ENCODE data around the gene PER2. TPM values are rescaled to one million over a fixed set of nuclear protein-coding genes. Genes with fewer than 3 reads are reported as not detected.

Gene PER2
- total and polyA plus RNA-seq, 9 of the 15 experiments (the other 6 are each of a cell fraction or from before 2014, with no cell fraction given), result 1.1 to 10.3 (median 2.9) TPM

GRCh38 chr2:238238766-238239542 is 49.5 kb downstream of the PER2 start (continued):
- TF ChIP-seq CEBPG (CRISPR knock-in tag; IDR thresholded peaks at IDR 0.05) (peak; percentile 56), CEBPG (tag; conservative IDR thresholded peaks at IDR 0.05 in 1 of 2, IDR thresholded peaks at IDR 0.05 in 1 of 2) (no peak), SMAD1 (IDR thresholded peaks at IDR 0.05; ENCODE audit: low read depth, low read length, partially characterized antibody) (no peak), ERF (CRISPR knock-in tag; IDR thresholded peaks at IDR 0.05) (no peak), GATA2 (CRISPR knock-in tag; IDR thresholded peaks at IDR 0.05) (peak; percentile 44; the same call in 1 of the 2 replicates), PKNOX1 (IDR thresholded peaks at IDR 0.05) (no peak), PURB (CRISPR knock-in tag; IDR thresholded peaks at IDR 0.05; ENCODE audit: low read depth) (no peak), ZNF282 (CRISPR knock-in tag; IDR thresholded peaks at IDR 0.05) (peak; percentile 99), ZFX (CRISPR knock-in tag; IDR thresholded peaks at IDR 0.05) (peak; percentile 79), ZNF699 (CRISPR knock-in tag; IDR thresholded peaks at IDR 0.05; ENCODE audit: insufficient replicate concordance) (no peak), C11orf30 (IDR thresholded peaks at IDR 0.05; ENCODE audit: low read depth) (no peak), GTF2F1 (IDR thresholded peaks at IDR 0.05; ENCODE audit: low read depth, low read length) (no peak), FUS (optimal IDR thresholded peaks at IDR 0.05; ENCODE audit: low read depth, low read length) (no peak), STAT5A (IDR thresholded peaks at IDR 0.05; ENCODE audit: borderline replicate concordance, low read length) (no peak), MXD1 (CRISPR knock-in tag; IDR thresholded peaks at IDR 0.05; ENCODE audit: borderline replicate concordance, poor library complexity, severe bottlenecking) (no peak), HNRNPK (IDR thresholded peaks at IDR 0.05; ENCODE audit: low read depth, low read length, poor library complexity, severe bottlenecking) (no peak), NR2F6 (CRISPR knock-in tag; IDR thresholded peaks at IDR 0.05) (no peak), KLF6 (CRISPR knock-in tag; IDR thresholded peaks at IDR 0.05; ENCODE audit: borderline replicate concordance) (no peak), ZBTB1 (CRISPR knock-in tag; IDR thresholded peaks at IDR 0.05; ENCODE audit: borderline replicate concordance, low read depth) (peak; percentile 83), ZKSCAN8 (CRISPR knock-in tag; IDR thresholded peaks at IDR 0.05) (no peak), NR2C2 (CRISPR knock-in tag; IDR thresholded peaks at IDR 0.05) (peak; percentile 84), NR2C2 (tag; IDR thresholded peaks at IDR 0.05) (no peak), SRSF3 (IDR thresholded peaks at IDR 0.05; ENCODE audit: insufficient read depth, low read length) (no peak), RAD51 (IDR thresholded peaks at IDR 0.05; ENCODE audit: borderline replicate concordance, low read depth) (no peak), BRD9 (IDR thresholded peaks at IDR 0.05; ENCODE audit: low read depth, partially characterized antibody) (no peak), THAP7 (CRISPR knock-in tag; IDR thresholded peaks at IDR 0.05) (no peak), KHSRP (IDR thresholded peaks at IDR 0.05) (no peak), GABPA (tag; conservative IDR thresholded peaks at IDR 0.05; ENCODE audit: low read depth) (no peak; the same call in 1 of the 2 replicates), POLR2AphosphoS5 (IDR thresholded peaks at IDR 0.05; ENCODE audit: control insufficient read depth, insufficient read depth, low read depth, low read length) (no peak)

Data from K562 (cell line).